GM19099 (cell line): ENCODE data around the gene PHF20.

Experiments used
- POLR2A ChIP-seq: IDR thresholded peaks from 3 replicates; pipeline ENCODE4 v1.6.1; 2011; ENCODE audit warnings: low read depth; ENCODE audit not compliant: insufficient read length; ENCODE audit errors: extremely low read depth

Gene PHF20

DNA sequence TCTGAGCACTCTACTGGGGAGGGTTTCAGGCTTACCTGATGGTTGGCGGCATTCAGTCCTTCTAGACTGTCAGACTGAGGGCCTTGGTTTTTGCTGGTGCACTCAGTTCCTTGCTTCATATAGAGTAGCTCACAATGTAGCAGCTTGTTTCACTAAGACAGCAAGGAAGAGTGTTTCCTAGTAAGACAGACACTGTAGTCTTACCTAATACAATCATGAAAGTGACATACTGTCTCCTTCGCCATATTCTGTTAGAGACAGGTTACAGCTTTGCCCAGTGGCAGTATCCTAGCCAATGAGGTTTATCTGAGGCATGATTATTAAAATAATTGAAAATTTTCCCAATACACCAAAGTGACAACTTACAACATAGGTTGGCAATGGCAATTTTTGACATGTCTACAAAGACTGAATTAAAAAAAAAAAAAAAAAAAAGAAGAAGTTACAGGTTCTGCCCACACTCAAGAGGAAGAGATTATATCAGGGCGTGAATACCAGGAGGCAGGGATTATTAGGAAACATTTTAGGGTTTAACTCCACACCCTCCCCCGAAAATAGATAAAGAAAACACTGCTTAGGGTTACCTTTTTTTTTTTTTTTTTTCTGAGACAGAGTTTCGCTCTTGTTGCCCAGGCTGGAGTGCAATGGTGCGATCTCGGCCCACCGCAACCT lies 115.7 kb downstream of the PHF20 start:
- no peak for TF ChIP-seq POLR2A

DNA sequence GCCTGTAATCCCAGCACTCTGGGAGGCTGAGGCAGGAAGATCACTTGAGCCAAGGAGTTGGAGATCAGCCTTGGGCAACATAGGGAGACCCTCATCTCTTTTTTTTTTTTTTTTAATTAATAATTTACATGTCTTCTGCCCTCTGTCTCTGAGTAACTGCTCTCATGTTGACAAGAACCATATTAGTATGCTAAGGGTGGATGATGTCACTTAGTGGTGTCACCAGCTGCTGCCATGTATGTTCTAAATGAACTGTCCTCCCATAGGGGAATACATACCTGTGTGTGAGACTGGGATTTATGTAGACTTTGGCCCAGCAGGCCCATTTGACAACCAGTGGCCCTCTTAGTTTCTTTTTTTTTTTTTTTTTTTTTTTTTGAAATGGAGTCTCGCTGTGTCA lies 116.8 kb downstream of the PHF20 start:
- TF ChIP-seq POLR2A = no peak

DNA sequence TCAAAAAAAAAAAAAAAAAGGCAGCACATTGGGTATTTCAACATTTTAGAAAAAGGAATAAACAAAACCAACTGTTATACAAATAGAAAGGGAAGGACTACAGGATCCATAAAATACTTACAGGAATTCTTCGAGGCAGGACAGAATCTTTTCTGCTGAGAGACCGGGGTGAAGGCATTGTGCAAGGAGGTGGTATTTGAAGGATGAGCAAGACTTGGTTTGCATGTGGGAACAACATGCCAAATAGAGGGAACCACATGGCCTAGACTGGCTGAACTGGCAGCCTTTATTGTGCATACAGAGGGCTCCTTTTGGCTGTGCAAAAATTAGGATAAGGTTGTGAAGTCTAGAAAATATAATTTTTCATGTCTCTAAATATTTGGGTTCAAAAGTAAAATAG lies 119.6 kb downstream of the PHF20 start:
- TF ChIP-seq POLR2A = no peak

DNA sequence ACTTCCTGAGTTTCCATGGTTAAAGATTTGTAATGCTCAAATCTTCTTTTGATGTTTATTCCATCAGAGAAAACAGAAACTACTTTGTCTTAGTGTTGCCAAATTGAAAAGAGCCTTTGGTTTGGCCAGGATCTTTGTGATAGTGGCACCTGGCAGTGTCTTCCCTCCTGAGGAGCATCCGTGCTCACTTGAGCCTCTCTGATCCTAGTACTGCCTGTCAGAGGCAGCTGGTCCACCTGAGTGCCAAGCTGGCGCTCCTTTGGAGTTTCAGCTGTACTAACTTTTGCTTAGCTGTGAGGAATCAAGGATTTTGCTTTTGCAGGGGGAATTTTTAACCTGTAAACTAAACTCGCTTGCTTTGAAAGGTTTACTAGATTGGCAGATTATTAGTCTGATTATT lies 121.1 kb downstream of the PHF20 start:
- TF ChIP-seq POLR2A = no peak

DNA sequence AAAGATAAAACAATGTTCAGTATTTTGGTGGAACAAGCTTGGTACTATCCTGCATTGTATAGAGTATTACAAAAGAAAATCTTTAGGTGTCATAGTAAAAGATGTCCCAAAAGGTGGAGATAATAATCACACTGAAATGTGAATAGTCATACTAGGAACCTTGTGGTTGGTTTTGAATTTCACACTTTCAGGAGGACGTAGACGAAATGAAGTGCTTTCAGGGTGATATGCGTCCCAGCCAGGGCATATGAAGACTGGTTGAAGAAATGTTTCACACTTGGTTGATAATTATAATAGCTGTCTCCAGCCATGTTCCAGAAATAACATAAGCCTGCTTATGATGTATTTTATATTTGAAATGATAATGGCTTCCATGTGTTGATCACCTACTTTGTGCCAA lies 122.1 kb downstream of the PHF20 start:
- no peak for TF ChIP-seq POLR2A

DNA sequence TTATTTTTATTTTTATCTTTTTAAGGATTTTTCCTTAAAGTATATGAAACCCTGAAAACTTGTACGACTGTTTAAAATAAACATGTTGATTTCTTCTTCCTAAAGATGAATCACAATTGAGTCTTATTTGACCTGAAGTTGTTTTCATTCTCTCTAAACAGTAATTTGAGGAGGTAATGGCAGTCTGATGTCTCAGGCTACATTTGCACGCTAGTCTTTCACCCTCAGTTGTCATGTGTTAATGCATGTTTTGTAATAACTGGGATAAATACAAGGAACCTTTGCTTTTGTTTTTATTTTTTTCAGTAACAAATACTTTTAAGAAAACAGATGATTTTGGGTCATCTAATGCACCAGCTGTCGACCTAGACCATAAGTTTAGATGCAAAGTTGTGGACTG lies 127.2 kb downstream of the PHF20 start:
- no peak for TF ChIP-seq POLR2A

DNA sequence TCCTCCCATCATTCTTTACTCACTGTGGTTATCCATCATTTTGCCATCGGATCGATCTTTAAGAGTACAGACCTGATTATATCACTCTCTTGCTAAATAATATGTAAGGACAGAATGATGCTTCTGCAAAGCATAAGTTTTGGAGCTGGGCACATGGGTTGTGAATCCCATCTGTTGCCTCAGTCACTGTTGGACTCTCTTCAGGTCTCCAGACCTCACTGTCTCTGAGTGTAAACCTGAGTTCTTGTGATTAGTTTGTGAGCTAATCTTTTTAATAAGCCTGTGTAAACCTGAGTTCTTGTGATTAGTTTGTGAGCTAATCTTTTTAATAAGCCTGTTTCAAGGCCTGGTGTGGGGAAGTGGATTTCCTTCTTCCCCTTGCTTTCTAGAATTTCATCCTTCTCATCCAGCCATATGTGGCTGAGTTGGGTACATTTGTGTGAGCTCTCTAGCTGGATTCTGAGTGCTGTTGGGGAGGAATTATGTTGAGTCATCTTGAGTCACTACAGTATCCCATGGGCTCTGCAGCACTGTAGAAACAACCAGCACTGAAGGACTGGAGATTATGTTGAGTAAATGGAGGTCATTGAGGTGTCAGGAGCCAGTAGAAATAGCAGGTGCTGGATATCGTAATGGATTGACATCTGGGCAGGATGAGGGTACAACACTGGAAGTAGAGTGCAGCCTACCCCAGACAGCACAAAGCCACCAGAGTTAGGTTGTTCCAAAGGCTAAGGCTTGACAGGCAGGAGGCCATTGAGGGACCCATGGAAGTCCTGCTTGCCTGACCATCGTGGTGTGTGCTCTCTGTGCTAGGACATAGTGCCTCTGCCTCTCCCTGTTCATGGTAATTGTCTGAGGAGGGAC lies 130.1 kb downstream of the PHF20 start:
- TF ChIP-seq POLR2A = no peak

- TF ChIP-seq POLR2A = no peak
Measured at GRCh38 chr20:35902545-35902941, 130.7 kb downstream of the PHF20 start.

DNA sequence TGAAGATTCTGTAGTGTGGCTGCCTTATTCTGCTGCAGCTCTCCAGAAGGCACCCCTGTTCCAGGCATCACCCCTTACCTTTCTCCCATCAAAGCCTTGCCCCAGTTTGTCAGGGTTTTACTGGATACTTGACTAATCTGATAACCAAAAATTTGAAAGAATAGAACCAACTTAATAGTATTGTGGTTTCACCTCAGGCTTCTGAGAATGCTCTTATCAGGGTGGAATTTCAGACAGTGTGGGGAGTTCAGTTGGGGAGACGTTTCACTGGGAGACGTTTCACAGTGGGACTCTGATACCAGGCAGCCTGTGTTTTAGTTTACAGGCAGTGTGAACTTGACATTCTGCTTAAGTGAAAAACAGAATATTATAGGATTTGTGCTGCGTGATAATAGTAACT lies 132.0 kb downstream of the PHF20 start:
- no peak for TF ChIP-seq POLR2A

DNA sequence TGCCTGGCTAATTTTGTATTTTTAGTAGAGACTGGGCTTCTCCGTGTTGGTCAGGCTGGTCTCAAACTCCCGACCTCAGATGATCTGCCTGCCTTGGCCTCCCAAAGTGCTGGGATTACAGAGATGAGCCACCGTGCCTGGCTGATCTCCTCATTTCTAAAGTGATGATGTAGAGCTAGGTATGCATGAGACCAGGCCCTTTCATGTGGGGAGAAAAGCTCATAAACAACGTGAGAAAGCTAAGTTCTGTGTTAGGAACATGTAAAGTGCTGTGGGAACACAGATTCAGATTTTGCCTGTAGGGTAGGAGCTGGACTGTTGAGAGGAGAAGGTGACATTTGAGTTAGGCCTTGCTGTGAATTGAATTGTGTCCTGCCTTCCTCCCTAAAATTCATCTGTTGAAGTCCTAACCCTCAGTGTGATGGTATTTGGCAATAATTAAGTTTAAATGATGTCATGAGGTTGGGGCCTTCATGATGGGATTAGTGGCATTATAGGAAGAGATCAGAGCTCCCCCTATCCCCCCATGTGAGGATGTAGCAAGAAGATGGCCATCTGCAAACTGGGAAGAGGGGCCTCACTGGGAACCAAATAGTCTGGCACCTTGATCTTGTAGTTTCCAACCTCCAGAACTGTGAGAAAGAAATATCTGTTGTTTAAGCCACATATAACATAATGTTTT lies 133.3 kb downstream of the PHF20 start:
- TF ChIP-seq POLR2A = no peak

DNA sequence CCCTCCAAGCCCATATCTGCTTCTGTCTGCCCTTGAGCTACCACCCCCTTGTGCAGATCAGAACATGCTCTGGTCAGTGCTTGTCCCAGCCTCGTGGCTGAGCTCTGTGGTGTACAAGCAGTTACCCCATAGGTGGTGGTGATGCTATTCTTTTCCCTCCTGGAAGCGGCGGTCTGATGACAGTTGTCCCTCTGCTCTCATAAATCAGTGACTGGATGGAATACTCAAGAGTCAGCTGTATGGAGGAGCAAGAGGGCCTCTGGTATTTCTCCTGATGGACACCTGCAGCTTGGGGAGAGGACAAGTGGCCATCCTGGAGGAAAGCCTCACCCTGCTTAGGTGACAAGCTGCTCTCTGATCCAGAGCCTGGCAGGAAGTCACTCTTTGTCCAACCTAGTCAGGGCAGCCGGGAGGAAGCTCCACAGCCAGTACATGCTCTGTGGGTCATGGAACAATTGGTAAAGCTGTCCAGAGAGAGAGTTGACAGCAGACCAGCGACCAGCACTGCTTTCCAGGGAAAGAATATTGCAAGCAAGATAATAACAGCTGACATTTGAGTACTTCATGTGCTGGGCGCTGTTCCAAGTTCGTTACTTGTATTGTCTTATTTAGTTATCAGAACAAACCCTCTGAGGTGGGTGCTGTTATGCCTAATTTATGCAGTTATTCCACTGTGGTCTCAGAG lies 135.3 kb downstream of the PHF20 start:
- TF ChIP-seq POLR2A = no peak

DNA sequence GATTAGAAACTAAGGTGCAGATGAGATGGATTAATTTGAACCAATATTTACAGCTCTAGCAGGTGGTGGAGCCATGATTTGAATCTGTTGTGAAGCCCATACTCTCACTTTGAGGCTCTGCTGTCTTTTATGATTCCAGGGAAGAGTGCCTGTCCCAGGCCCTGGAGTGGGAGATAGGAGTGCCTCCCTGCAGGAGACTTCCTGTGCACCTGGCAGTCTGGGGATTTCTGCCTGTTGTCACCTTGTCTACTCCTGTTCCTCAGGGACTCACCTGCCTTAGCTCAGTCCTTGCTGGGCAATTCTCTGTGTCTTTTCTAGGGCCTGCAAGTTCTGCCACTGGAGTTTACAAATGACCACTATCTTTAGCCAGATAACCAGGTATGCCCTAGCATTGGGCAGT lies 136.2 kb downstream of the PHF20 start:
- no peak for TF ChIP-seq POLR2A

DNA sequence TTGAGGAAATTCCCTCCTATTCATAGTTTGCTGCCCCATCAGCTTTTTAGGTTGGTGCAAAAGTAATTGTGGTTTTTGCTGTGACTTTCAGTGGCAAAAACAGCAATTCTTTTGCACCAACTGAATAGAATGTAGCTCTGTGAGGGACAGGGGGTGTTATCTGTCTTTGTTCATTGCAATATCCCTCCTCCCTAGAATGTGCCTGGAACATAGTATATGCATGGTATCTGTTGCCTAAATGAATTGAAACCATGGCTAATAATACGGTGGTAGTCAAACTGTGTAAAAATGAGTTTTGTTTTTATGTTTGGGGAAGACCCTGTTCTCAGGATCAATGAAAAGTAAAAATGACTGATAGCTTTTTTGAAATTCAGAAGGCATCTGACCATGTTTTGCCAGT lies 137.4 kb downstream of the PHF20 start:
- TF ChIP-seq POLR2A = no peak

GRCh38 chr20:35909796-35910195 lies 138.0 kb downstream of the PHF20 start:
- no peak for TF ChIP-seq POLR2A

DNA sequence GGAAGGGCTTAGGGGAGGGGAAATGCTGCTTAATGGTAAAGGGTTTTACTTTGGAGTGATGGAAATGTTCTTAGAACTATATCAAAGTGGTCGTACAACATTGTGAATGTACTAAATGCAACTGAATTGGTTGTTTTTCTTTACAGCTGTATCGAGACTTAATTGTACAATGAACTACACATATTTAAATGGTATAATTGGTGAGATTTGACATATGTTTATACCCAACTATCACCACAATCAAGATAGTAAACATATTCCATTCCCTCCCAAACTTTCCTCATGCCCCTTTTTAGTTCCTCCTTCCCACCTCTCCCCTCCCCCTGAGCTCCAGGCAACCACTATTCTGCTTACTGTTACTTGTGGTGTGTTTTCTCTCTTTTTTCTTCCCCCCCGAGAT lies 138.4 kb downstream of the PHF20 start:
- TF ChIP-seq POLR2A = no peak

- TF ChIP-seq POLR2A = no peak
Measured at GRCh38 chr20:35912881-35913280, 141.1 kb downstream of the PHF20 start.

DNA sequence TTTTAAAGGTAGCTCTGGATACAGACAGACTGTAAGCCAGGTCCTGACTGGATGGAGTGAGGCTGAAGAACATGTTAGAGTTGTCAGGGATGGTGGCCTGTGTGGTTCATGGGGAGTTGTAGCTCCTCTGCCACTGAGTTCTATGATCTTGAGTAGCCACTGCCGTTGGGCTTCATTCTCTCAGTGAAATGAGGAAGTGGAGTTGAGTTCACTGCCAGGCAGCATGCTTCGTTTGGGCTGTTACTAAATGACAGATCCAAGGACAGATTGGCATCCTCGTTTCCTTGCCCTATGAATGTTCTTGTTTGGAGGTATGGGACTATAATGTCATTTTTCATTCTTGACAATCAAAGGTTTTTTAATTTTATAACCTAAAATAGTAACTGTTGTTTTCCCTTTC lies 145.3 kb downstream of the PHF20 start:
- no peak for TF ChIP-seq POLR2A
